ENCODE data around the gene ADGRD2. TPM values are rescaled to one million over a fixed set of nuclear protein-coding genes. Genes with fewer than 3 reads are reported as not detected.
A peak's percentile ranks its signal among the peaks of the same experiment; 100 is the strongest.

Gene ADGRD2
- not detected for total RNA-seq
- polyA plus RNA-seq = not detected
- long read RNA-seq, donor 1 = 0 reads
- long read RNA-seq, donor 2 = 0 reads
- long read RNA-seq, donor 3 = 0 reads
- long read RNA-seq, donor 4 = 0 reads
- long read RNA-seq, donor 5 = 0 reads

- Histone ChIP-seq H3K27me3 (ENCODE audit: control insufficient read depth in 3 of 3, insufficient read depth in 3 of 3, low read length in 2 of 3) (peaks cover 21 to 29% (median 27%) of the 10 kb centered on the region in 3 donors), H3K27ac (ENCODE audit: low read depth in 1 of 2, low read length in 1 of 2) (no peak within 1 kb of the TSS), H3K9ac (ENCODE audit: insufficient read depth in 1 of 2, low read length in 2 of 2) (peak within 1 kb of the TSS in 1 of 2 donors; percentile 38), H3K4me3 (no peak within 1 kb of the TSS), H3K4me1 (ENCODE audit: control insufficient read depth in 5 of 5, insufficient read depth in 5 of 5, low read length in 5 of 5) (peaks cover 0 to 14% (median 0%) of the 10 kb centered on the region in 5 donors), H3K9me3 (ENCODE audit: control insufficient read depth in 4 of 4, insufficient read depth in 3 of 4, low read length in 3 of 4) (peaks cover 0 to 16% (median 0%) of the 10 kb centered on the region in 4 donors), H3K36me3 (ENCODE audit: control insufficient read depth in 4 of 4, insufficient read depth in 4 of 4, low read length in 4 of 4) (no peaks in the 10 kb centered on the region)
- DNase-seq (peak; percentile 54 to 64 (median 64)), ATAC-seq (ENCODE audit: insufficient read depth, low FRiP score) (no peak)
- WGBS, 2 donors = 6% methylated on average over 41 of the region's 41 CpGs
- no peak for TF ChIP-seq CTCF (IDR thresholded peaks at IDR 0.05; ENCODE audit: control extremely low read depth, extremely low read depth)
Measured at GRCh38 chr9:124450241-124450924, at the start of gene ADGRD2. TSS of gene ADGRD2 (plus strand) at chr9:124450451. CDS start at chr9:124451667, 1,216 bp downstream.

GRCh38 chr9:124403246-124403645, 47.0 kb upstream of the ADGRD2 start:
- peaks cover 14 to 33% (median 20%) of the 10 kb centered on the region in 4 donors for H3K36me3 ChIP-seq (ENCODE audit: control insufficient read depth in 4 of 4, insufficient read depth in 4 of 4, low read length in 4 of 4)
- no peak for TF ChIP-seq CTCF (IDR thresholded peaks at IDR 0.05; ENCODE audit: control extremely low read depth, extremely low read depth)
- DNase-seq (no peak), ATAC-seq (ENCODE audit: insufficient read depth, low FRiP score) (no peak)
- H3K27me3 ChIP-seq (ENCODE audit: control insufficient read depth in 3 of 3, insufficient read depth in 3 of 3, low read length in 2 of 3) = no peaks in the 10 kb centered on the region
- H3K9me3 ChIP-seq (ENCODE audit: control insufficient read depth in 4 of 4, insufficient read depth in 3 of 4, low read length in 3 of 4) = no peaks in the 10 kb centered on the region
- 82 to 95% methylated on average over 4 of the region's 4 CpGs for WGBS, 2 donors
- no peak overlapping the region for H3K4me3 ChIP-seq
- no peak overlapping the region for H3K9ac ChIP-seq (ENCODE audit: insufficient read depth in 1 of 2, low read length in 2 of 2)
- no peak overlapping the region for H3K27ac ChIP-seq (ENCODE audit: low read depth in 1 of 2, low read length in 1 of 2)
- H3K4me1 ChIP-seq (ENCODE audit: control insufficient read depth in 5 of 5, insufficient read depth in 5 of 5, low read length in 5 of 5) = peaks cover 0 to 26% (median 5%) of the 10 kb centered on the region in 5 donors

- H3K9me3 ChIP-seq (ENCODE audit: control insufficient read depth in 4 of 4, insufficient read depth in 3 of 4, low read length in 3 of 4) = no peaks in the 10 kb centered on the region
- H3K4me3 ChIP-seq = no peak overlapping the region
- no peak overlapping the region for H3K27ac ChIP-seq (ENCODE audit: low read depth in 1 of 2, low read length in 1 of 2)
- H3K4me1 ChIP-seq (ENCODE audit: control insufficient read depth in 5 of 5, insufficient read depth in 5 of 5, low read length in 5 of 5) = peaks cover 0 to 6% (median 5%) of the 10 kb centered on the region in 5 donors
- no peak for DNase-seq
- H3K27me3 ChIP-seq (ENCODE audit: control insufficient read depth in 3 of 3, insufficient read depth in 3 of 3, low read length in 2 of 3) = no peaks in the 10 kb centered on the region
- WGBS, 2 donors = 93 to 99% methylated on average over 3 of the region's 3 CpGs
- no peak overlapping the region for H3K9ac ChIP-seq (ENCODE audit: insufficient read depth in 1 of 2, low read length in 2 of 2)
- H3K36me3 ChIP-seq (ENCODE audit: control insufficient read depth in 4 of 4, insufficient read depth in 4 of 4, low read length in 4 of 4) = peaks cover 24 to 57% (median 32%) of the 10 kb centered on the region in 4 donors
- ATAC-seq (ENCODE audit: insufficient read depth, low FRiP score) = no peak
- TF ChIP-seq CTCF (IDR thresholded peaks at IDR 0.05; ENCODE audit: control extremely low read depth, extremely low read depth) = no peak
Measured at GRCh38 chr9:124409410-124409809, 40.8 kb upstream of the ADGRD2 start.

Measured in lung (tissue), 16 donors.